Measurements from ENCODE around the gene AKAP17A.
"Not testable (repeated sequence)": the region's sequence is repeated elsewhere in the genome, so short reads cannot be mapped to it uniquely, and the experiment has no call there.

AKAP17A gene

DNA sequence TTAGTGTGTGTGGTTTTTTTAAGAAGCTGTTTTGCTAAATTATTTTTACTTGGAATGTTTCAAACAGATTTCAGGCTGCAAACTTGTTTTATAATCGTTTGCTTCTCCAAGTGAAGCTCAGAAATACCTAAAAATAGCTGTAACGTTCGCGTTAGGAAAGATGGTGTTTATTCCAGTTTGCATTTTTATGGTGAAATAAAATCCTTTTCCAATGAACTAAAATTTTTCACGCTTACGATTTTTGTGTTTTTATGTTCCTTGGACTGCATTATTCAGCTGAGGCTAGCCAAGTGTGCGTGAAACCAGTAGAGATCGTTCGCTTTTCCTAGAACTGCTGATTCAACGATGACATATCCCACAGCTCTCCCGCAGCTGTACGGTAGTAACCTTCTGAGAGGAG, 10.9 kb downstream of the AKAP17A start:
- no peak for DNase-seq (ENCODE audit: low spot score)

DNA sequence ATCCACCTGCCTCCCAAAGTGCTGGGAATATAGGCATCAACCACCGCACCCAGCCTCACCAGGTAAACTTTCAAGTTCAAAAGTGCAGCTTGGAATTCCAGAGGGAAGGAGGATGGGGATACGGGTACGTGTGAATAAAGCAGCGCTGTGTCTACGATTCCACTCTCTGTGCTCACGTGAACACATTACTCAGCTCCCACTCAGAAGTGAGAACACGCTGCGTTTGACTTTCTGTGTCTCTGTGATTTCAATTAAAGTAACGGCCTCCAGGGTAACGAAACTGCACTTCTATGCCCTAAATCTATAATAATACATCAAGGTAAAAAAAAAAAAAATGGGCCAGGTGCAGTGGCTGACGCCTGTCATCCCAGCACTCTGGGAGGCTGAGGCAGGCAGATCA, 15.1 kb downstream of the AKAP17A start:
- no peak for DNase-seq (ENCODE audit: low spot score)

DNA sequence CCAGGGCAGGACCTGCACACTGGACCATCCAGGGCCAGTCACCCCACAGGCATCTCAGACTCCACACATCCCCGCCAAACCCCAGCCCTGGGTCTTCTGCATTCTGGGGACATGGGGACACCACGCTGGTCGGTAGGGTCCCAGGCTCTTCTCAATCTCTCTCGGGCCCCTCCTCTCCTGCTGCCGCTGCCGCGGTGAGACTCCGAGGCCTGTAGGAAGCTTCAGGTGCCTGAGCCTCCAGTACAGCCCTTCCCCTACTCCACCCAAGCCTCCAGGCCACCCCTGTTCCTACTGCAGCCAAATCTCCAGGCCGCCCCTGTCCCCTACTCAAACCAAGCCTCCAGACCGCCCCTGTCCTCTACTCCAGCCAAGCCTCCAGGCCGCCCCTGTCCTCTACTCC, 17.9 kb downstream of the AKAP17A start:
- DNase-seq (ENCODE audit: low spot score) = no peak

DNA sequence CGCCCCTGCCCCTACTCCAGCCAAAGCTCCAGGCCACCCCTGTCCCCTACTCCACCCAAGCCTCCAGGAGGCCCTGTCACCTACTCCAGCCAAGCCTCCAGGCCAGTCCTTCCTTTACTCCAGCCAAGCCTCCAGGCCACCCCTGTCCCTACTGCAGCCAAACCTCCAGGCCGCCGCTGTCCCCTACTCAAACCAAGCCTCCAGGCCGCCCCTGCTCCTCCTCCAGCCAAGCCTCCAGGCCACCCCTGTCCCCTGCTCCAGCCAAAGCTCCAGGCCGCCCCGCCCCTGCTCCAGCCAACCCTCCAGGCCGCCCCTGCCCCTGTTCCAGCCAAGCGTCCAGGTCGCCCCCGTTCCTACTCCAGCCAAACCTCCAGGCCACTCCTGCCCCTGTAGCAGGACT, 18.4 kb downstream of the AKAP17A start:
- DNase-seq (ENCODE audit: low spot score) = no peak

DNA sequence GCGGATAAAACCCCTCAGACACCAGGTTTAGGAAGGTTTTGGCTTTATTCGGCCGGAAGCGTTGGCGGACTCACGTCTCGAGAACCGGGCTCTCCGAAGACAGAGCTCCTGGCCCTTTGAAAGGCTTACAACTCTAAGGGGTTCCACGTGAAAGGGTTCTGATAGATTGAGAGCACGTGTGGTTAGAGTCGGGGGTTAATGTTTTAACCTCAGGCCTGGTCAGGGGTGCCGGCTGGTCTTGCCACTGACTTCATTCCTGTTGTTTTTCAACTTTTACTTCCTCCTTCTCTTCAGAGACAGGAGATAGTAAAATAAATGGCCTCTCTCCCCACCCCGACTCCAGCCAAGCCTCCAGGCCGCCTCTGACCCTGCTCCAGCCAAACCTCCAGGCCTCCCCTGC, 18.8 kb downstream of the AKAP17A start:
- DNase-seq (ENCODE audit: low spot score) = no peak

DNA sequence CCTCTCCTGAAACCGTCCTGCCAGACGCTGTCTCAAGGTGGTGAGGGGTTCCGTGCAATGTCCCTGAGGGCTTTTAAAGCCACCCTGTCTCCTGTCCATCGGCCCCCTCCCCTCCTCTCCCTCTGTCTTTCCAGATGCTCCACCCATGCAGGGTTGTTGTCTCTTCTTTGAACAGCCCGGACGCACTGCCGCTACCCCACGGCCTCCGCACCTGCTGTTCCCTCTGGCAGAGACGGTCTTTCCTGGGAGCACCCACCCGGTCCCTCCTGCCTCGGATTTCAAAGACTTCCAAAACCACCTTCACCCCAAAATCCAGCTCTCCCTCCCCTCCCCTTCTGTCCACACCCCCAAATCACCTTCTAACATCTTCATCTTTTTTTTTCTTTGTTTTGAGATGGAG, 19.3 kb downstream of the AKAP17A start:
- DNase-seq (ENCODE audit: low spot score) = no peak

DNA sequence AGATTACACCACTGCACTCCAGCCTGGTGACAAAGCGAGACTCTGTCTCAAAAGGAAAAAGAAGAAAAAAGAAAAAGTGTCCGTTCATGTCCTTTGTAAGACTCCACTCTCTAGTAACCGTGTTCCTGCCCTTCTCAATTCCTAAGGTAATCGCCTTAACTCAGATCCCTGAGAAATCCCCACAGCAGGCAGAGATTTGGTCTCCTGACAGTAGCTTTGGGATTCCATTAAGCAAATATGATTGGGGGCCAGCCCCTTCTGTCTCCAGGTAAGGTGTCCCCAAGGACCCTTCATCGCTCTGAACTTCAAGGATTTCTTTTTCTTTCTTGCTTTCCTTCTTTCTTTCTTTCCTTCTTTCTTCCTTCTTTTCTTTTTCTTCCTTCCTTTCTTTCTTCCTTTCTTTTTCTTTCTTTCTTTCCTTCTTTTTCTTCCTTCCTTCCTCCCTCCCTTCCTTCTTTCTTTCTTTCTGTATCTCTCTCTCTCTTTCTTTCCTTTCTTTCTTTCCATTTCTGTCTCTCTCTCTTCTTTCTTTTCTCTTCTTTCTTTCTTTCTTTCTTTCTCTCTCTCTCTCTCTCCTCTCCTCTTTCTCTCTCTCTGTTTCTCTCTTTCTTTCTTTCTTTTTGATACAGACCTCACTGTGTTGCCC, 21.4 kb downstream of the AKAP17A start:
- DNase-seq (ENCODE audit: low spot score) = no peak

DNA sequence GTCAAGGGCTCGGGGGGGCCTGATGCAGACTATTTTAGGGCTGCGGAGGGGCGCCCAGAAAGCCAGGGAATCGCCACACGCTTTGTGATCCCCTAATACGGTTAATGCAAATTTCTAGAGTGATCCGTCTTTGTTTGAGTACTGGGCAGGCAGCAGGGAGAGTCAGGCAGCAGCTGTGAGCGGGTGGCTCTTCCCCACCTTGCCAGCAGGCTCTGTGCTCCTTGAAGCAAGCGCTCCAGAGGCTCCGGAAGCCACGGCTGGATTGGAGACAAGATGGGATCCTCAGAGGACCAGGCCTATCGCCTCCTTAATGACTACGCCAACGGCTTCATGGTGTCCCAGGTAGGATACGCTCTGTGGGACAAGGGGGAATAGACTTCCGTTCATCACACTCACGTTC, 23.5 kb downstream of the AKAP17A start, which contains the start of gene ASMT:
Gene ASMT, plus strand, starts transcription at position 133 of the 400 bp plus-strand sequence. Its CDS starts 141 bp downstream, at position 274.
- no peak for DNase-seq (ENCODE audit: low spot score)

DNA sequence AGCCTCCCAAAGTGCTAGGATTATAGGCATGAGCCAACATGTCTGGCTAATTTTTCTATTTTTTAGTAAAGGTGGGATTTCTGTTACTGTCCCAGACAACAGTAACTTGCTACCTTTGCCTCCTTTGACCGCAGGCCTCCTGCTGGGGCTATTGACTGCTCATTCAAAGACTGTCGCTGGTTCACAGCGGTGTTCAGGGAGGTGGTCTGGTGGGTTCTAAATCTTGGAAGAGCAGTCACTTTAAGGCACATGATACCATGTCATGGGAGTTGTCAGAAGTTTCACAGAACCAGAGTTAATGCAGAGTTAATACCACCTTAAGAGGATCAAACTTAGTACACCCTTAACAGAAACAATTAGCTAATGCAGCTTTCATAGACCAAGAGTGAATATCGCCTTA, 27.3 kb downstream of the AKAP17A start:
- DNase-seq (ENCODE audit: low spot score) = no peak

DNA sequence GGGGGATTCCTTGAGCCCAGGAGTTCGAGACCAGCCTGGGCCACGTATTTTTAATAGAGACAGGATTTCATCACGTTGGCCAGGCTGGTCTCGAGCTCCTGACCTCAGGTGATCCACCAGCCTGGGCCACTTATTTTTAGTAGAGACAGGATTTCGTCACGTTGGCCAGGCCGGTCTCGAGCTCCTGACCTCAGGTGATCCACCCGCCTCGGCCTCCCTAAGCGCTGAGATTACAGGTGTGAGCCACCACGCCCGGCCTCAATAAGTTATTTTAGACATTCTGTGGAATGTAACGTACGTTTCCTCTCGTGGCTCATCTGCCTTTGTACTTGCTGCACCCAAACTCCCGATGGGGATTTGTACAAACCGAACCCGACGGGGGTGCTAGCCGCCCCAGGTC, 32.3 kb downstream of the AKAP17A start:
- no peak for DNase-seq (ENCODE audit: low spot score)

DNA sequence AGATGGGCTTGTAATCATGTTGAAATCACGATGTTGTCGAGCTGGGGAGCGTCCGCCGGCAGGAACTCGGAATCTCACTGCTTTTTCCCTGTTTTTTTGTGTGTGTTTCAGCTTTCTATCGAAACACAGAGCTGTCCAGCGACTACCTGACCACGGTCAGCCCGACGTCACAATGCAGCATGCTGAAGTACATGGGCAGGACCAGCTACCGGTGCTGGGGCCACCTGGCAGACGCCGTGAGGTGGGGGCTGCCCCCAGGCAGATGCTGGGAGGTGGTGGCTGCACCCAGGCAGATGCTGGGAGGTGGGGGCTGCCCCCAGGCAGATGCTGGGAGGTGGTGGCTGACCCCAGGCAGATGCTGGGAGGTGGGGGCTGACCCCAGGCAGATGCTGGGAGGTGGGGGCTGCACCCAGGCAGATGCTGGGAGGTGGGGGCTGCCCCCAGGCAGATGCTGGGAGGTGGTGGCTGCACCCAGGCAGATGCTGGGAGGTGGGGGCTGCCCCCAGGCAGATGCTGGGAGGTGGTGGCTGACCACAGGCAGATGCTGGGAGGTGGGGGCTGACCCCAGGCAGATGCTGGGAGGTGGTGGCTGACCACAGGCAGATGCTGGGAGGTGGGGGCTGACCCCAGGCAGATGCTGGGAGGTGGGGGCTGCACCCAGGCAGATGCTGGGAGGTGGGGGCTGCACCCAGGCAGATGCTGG, 32.9 kb downstream of the AKAP17A start:
- DNase-seq (ENCODE audit: low spot score) = not testable (repeated sequence)

DNA sequence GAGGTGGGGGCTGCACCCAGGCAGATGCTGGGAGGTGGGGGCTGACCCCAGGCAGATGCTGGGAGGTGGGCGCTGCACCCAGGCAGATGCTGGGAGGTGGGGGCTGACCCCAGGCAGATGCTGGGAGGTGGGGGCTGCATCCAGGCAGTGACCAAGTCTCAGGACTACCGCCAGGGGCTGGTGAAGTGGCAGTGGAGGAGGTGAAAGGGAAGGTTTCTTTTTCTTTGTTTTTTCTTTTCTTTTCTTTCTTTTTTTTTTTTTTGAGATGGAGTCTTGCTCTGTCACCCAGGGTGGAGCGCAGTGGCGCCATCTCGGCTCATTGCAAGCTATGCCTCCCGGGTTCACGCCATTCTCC, 33.4 kb downstream of the AKAP17A start:
- not testable (repeated sequence) for DNase-seq (ENCODE audit: low spot score)

DNA sequence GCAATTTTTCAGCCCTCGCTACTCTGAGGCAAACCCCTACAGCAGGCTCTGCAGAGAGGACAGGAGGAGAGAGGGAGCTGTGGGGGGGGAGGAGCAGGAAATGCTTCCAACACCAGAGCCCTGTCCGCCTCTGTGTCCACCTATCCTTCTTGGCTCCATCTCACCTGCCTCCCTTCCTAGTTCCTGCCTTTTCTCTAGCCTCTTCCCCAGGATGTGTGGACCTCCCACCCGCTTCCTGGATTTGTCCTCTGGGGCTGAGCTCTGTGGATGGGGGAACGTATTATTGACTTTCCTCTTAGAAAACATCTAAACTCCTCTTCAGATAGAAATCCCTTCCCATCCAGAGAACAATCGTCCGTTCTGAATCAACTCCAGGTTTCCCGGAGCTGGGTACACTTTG, 37.8 kb downstream of the AKAP17A start:
- no peak for DNase-seq (ENCODE audit: low spot score)

DNA sequence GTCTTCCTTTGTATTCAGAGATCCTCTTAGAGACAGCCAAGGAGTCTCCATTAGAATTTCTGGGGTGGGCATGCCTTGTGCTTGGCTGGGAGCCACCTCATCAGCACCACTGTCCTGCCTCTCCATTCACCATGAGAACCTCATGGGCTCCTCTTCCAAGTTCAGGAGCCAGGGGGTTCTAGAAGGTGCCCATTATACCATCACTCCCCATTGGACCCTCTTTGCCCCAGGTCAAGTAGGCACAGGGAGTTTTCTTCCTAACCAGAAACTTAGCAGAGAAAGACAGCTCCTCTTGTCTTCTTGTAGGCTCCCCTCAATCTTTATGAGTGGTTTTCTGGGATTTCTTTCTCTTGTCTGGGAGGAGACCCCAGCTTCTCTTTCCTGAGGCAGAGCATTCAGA, 54.6 kb downstream of the AKAP17A start:
- no peak for DNase-seq (ENCODE audit: low spot score)

DNA sequence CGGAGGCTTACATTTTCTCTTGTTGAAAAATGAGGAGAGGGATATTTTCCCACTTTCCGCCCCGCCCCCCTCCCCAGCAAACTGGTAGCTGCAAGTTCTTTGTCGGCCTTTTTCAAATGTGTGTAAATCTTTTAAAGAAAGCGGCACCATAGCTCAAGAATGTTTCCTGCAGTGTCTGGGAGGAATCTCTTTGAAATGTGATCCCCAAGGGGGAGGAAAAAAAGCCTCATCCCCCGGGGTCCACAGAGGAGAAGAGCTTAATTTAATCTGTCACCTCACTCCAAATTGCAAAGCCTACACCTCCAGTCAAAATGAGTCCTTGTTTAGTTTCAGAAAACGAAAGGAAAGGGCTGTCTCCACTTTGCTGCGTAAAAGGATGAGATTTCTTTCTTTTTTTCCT, 58.2 kb downstream of the AKAP17A start:
- no peak for DNase-seq (ENCODE audit: low spot score)
